Embryonic facial prominence (tissue), 1 donor: ENCODE data around the gene EPS15.
A peak's percentile ranks its signal among the peaks of the same experiment; 100 is the strongest.
"Not testable (repeated sequence)": the region's sequence is repeated elsewhere in the genome, so short reads cannot be mapped to it uniquely, and the experiment has no call there.

Source experiments
- DNase-seq: peaks from one replicate; pipeline ENCODE4 v3.0.0-alpha.2; 2016; ENCODE audit errors: extremely low spot score

EPS15 gene

DNA sequence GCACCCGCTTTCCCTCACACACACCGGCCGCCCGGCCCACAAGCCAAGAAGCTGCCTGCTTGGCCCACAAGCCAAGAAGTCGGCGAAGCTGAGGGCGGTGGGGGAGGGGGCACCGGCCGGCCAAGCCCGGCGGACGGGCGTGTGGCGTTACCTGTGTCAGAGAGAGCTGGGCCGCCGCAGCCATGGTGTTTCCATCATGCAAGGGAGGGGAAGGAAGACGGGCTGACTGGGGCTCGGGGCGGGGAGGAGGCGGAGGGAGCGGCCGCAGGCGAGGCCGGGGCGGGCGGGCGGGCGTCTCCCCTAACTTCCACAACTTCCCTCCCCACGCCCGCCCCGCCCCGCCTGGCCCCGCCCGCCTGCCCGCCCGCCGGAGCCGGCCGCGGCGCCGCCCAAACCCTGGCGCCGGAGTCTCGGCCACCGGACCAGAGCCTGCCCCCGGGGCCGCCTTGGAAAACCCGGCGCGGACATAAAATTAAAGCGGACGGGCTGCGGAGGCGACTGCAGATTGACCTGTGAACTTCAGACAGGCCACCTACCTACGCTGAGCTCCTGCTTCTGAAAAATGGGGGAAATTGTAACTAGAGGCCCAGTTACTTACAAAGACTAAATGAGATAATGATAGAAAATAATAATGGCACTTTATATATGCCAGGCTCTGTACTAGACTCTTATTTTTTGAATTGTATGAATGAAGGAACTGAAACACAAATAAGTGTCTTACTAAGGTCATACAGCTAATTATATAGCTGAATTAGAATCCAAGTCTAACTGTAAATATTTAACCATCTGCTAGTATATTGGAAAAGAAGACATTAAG lies at the start of gene EPS15:
Gene EPS15 (minus strand): TSS at position 219 of the 817 bp plus-strand sequence. CDS start 35 bp downstream, at position 184.
- DNase-seq = peak; percentile 53

- no peak for DNase-seq
These were observed 49.3 kb upstream of the EPS15 start for GRCh38 chr1:51568231-51568935.

DNA sequence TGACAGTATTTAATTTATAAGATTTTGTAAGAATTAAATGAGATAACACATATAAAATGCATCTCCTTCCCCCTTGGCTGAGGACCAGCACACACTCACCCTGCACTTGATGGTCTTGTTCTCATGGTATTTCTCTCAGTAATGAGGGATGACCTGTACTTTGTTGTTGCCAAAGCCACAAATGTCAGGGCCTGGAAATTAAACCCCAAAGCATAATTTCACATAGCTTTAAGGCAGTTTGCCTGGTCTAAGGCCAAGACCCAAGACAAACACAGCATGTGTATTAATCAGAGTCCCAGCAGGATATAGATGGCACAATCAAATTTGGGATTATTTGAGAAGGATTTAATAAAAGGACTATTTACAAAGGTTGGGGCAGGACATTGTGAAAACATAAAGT lies 48.6 kb upstream of the EPS15 start:
- DNase-seq = no peak

GRCh38 chr1:51566260-51566659 lies 47.2 kb upstream of the EPS15 start:
- DNase-seq = no peak

DNA sequence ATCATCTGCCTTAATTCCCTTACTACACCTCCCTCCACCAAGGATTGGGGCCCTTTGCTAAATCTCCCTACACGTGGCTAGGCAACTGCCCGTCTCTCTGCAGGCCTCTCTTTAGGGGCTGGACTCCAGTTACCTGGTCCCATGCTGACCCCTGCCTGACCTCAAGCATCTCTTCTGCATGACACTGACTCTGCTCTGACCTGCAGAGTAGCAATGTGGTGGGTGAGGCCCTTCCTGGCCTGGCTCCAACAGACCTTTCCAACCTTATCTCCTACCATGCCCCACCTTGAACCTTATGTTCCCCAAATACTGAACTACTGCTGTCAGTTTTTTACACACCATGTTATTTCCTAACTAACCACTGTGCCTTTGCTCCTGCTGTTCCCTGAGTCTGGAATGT lies 45.9 kb upstream of the EPS15 start:
- DNase-seq = no peak

GRCh38 chr1:51564124-51564523 lies 45.1 kb upstream of the EPS15 start:
- DNase-seq = no peak

DNA sequence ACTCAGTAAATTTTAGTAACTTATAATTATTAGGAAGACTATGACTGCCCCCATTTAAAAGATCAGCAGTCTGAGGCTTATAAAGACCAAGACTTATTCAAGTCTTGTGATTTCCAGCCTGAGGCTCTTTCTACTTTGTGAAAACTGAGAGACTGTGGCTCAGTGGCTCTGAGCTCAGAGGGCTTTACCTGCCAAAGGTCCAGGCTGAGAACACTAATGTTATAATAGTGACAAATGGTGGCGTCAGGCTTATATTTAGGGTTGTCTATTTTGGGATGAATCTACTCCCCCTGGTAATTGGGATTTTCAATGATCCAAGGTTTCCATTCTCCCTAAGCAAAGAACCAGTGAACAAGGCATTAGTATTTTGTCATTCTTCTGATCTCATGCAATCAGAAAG lies 42.6 kb upstream of the EPS15 start:
- no peak for DNase-seq

DNA sequence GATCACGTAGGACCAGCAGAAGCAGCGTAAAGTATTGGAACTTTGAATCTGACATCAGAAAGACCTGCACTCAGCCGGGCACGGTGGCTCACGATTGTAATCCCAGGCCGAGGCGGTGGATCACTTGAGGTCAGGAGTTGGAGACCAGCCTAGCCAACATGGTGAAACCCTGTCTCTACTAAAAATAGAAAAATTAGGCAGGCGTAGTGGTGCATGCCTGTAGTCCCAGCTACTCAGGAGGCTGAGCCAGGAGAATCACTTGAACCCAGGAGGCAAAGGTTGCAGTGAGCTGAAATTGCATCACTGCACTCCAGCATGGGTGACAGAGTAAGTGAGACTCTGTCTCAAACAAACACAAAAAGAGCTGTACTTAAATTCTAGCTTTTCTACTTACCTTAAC lies 41.8 kb upstream of the EPS15 start:
- DNase-seq = not testable (repeated sequence)

DNA sequence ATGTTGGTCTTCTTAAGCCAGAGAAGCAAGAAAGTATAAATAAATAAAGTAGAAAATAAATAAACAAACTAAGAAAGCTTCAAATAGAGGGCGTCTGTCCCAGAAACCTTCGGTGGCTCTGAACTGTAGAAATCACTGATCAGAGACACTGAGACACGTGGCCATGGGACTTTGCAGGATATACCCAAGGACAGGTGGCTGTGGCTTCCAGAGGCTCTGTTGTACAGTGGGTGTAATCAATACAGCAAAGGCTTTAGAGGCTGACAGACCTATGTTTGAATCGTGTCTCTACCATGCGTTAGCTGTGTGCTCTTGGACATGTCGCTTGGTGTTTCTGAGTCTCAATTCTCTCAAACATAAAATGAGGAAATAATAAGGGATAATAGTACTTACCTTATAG lies 41.0 kb upstream of the EPS15 start:
- DNase-seq = no peak

DNA sequence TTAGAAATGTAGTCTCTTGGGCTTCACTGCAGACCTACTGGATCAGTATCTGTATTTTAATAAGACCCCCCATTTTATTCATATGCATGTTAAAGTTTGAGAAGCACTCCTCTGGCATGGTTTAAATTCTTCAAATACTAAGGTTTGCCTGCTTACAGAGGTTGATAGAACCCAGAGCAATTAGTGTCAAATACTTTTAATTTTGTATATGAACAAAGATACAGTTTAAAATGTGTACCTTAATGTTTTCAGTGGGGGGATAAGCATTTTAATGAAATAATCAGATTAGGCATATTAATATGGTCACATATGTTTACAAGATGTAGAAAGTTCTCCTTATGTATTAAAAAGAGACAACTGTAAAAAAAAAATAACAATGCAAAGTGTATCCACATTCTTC lies 40.4 kb upstream of the EPS15 start:
- no peak for DNase-seq

DNA sequence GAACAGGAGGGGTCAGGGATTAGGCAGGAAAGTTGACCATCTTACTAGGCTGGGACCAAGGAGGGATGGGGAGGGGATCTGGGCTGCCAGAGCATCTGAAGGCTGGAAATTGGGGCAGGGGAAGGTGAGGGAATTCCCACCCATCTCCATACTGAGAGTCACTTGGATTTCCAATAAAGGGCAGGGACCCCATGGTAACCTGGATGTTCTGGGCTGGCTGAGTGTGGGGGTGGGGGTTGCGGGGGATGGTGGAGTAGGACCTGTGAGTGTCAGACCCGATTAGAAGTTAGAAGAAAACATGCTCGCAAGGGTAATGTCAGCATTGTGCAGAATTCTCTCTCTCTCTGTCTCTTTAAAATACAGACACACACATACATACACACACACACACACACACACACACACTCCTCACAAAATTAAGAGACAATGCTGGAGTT lies 40.0 kb upstream of the EPS15 start:
- no peak for DNase-seq

- no peak for DNase-seq
These were observed 39.4 kb upstream of the EPS15 start for GRCh38 chr1:51558375-51558924.

- DNase-seq = no peak
These were observed 38.1 kb upstream of the EPS15 start for GRCh38 chr1:51557168-51557567.

DNA sequence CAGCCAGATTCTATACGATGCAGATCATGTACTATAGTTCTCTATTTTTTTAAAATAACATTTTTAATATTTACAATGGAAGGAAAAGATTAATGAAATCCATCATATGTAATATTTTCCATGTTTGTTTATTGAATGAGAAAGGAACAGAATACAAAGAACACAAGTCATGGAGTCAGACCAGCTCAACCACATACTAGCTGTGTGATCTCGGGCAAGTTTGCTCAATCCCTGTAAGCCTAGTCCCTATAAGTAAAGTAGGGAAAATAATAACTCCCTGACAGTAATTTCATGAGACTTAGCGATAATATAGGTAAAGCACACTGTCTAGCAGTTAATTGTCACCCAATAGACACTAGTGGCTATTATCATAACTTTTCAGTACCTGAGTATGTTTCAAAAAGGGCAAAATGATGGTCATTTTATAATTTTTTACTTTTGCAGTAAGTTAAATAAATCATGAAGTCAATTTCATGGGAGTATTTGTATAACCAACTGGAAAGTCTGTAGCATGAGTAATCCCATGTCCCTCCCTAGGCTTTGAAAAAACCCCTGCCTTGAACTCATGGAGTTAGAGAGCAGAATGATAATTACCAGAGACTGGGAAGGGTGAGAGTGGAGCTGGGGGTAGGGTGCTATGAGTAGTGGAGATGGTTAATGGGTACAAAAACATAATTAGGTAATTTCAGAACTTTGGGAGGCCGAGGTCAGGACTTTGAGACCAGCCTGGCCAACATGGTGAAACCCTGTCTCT lies 37.0 kb upstream of the EPS15 start:
- DNase-seq = no peak

DNA sequence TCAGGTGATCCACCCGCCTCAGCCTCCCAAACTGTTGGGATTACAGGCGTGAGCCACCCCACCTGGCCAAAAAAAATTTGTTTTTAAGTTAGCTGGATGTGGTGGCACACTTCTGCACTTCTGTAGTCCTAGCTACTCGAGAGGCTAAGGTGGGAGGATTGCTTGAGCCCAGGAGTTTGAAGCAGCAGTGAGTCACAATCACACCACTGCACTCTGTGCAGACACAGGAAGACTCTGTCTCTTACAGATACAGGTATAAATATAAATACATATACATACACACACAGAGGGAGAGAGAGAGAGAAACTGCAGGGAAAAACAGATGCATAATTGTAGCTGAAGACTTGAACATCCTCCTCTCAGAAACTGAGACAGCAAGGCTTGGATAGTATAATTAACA lies 34.8 kb upstream of the EPS15 start:
- no peak for DNase-seq

- no peak for DNase-seq
These were observed 34.1 kb upstream of the EPS15 start for GRCh38 chr1:51552929-51553807.

- DNase-seq = no peak
These were observed 32.8 kb upstream of the EPS15 start for GRCh38 chr1:51551848-51552296.

GRCh38 chr1:51551081-51551480 lies 32.0 kb upstream of the EPS15 start:
- no peak for DNase-seq

DNA sequence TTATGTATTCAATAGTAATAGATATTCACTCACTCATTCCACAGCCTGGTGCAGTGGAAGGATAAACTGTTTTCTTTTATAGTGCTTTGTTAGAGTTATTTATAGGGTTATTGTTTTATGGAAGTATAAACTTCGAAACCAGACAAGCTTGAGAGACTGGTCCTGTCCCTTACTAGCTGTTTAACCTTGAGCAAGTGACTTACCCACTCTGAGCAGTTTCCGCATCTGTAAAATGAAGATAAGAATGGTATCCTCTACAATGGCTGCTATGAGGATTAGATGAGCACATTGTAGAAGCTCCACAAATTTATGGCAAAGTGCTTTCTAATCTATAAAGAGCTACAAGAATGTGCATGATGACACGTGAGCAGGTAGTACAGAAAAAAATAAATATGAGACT lies 30.8 kb upstream of the EPS15 start:
- DNase-seq = no peak

DNA sequence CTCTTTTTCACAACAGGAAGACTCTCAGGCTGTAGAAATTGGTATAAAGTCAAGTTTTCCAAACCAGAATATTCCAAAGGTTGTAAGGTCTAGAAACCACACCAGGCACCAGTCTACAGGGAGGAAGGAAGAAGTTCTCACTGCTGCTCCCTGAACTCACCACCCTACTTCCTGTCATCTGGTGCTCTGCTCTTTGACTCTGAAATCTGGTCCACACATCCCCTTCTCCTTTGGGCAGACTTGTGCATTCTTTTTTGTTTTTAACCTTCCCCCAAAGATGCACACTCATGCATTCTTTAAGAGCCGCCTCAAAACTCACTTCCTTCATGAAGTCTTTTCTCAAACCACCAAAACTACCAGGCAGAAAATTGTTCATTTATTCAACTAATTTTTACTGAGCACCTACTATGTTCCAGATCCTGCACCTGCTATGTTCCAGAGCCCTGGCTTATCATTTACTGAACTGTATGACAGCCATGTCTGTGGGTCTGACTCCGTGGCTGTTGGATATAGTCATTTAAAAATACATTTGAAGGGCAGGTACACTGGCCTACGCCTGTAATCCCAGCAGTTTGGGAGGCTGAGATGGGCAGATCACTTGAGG lies 30.1 kb upstream of the EPS15 start:
- DNase-seq = no peak

DNA sequence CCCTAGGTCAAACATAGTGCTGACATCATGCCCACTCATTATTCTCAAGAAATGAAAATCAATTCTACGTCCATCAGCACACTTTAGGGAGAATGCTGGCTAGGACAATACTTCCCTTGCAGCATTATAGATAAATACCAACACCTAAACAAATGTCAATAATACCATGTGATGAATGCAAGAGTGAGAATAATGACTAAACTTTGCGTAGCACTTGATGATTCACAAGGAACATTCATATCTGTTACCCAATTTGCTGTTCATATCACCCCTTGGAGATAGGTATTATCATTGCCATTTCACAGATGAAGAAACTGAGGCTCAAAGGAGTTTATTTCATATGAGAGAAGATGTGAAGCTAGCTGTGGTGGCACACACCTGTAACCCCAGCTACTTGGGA lies 24.8 kb upstream of the EPS15 start:
- no peak for DNase-seq
